ENCODE data around the gene ACCSL. TPM values are rescaled to one million over a fixed set of nuclear protein-coding genes. Genes with fewer than 3 reads are reported as not detected.

ACCSL gene
- total RNA-seq, 1 experiment from 2014 or later = not detected

DNA sequence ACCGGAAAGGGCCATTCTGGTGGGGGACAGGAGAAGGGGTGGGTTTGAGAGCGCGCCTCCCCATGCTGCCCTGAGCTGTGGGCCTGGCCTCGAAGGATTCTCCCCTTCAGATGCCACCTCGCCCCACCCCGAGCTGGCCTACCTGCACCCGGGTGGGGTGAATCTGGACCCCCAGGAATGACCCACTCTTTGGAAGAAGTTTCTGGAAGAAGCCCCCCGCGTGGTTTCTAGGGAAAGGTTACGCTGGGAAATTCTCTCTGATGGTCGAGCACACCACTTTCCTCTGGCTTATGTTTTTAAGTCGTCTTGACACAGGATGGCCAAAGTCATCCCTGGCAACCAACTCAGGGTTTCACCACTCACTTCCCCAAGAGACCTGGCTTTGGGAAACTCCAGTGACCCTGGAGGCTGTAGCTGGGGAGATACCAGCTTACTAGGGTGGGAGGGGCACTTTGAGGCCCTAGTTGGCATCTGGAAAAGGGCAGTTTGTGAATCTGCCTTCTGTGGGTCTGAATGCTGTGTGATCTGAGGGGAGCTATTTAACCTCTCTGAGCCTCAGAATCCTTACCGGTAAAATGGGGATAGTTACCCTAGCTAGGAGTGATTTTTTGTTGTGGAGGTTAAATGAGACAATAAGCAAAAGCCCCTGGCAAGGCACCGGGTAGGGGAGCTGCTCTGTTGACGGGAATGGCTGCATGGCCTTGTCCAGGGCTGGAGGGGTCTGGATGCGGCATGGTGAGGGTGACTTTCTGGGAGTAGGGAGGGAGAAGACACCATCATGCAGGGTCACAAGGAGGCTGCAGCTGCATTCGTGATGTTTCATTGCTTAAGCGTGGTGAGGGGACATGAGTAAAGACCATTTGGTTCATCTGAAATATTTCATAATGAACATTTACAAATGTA lies 45.3 kb upstream of the ACCSL start:
- Histone ChIP-seq H2AFZ (no peak overlapping the region), H3F3A (ENCODE audit: insufficient read depth, low read depth) (no peaks in the 10 kb centered on the region), H3K4me3 (no peak overlapping the region), H3K36me3 (ENCODE audit: low read depth) (no peaks in the 10 kb centered on the region), H3K9me2 (ENCODE audit: insufficient read depth) (no peaks in the 10 kb centered on the region), H3K79me2 (ENCODE audit: low read depth) (no peaks in the 10 kb centered on the region), H3K9me3 (ENCODE audit: insufficient read depth, low read depth) (no peaks in the 10 kb centered on the region), H3K4me1 (replicated peaks; ENCODE audit: insufficient read depth) (no peaks in the 10 kb centered on the region), H3K27ac (no peak overlapping the region), H4K20me1 (ENCODE audit: insufficient read depth) (no peaks in the 10 kb centered on the region), H3K27me3 (ENCODE audit: insufficient read depth, low read depth) (peaks cover 67% of the 10 kb centered on the region), H3K4me2 (no peak overlapping the region)
- DNase-seq = no peak
- BruUV-seq (replicated peaks) = no TSS peak
- ChIA-PET CTCF (no interaction called here), POLR2A (ENCODE audit: unreplicated experiment) (no interaction called here)
- TF ChIP-seq EZH2 (IDR thresholded peaks at IDR 0.05; ENCODE audit: low read depth) = no peak
- TF ChIP-seq CTCF (conservative IDR thresholded peaks at IDR 0.05) = no peak
- intact Hi-C loops (cut with micrococcal nuclease; ENCODE audit: unreplicated experiment) = no loop called here

GRCh38 chr11:44003736-44004451 lies 43.9 kb upstream of the ACCSL start:
- peaks cover 60% of the 10 kb centered on the region for H3K27me3 ChIP-seq (ENCODE audit: insufficient read depth, low read depth)
- TF ChIP-seq EZH2 (IDR thresholded peaks at IDR 0.05; ENCODE audit: low read depth) (no peak), CTCF (conservative IDR thresholded peaks at IDR 0.05) (no peak)
- no peaks in the 10 kb centered on the region for H3F3A ChIP-seq (ENCODE audit: insufficient read depth, low read depth)
- no peak overlapping the region for H3K4me3 ChIP-seq
- H3K79me2 ChIP-seq (ENCODE audit: low read depth) = no peaks in the 10 kb centered on the region
- H3K4me1 ChIP-seq (replicated peaks; ENCODE audit: insufficient read depth) = no peaks in the 10 kb centered on the region
- no peak for DNase-seq
- H3K36me3 ChIP-seq (ENCODE audit: low read depth) = no peaks in the 10 kb centered on the region
- H2AFZ ChIP-seq = no peak overlapping the region
- H3K9me2 ChIP-seq (ENCODE audit: insufficient read depth) = no peaks in the 10 kb centered on the region
- H3K27ac ChIP-seq = no peak overlapping the region
- no peaks in the 10 kb centered on the region for H4K20me1 ChIP-seq (ENCODE audit: insufficient read depth)
- no peak overlapping the region for H3K4me2 ChIP-seq
- H3K9me3 ChIP-seq (ENCODE audit: insufficient read depth, low read depth) = no peaks in the 10 kb centered on the region
- ChIA-PET CTCF (no interaction called here), POLR2A (ENCODE audit: unreplicated experiment) (no interaction called here)
- no TSS peak for BruUV-seq (replicated peaks)
- intact Hi-C loops (cut with micrococcal nuclease; ENCODE audit: unreplicated experiment) = no loop called here

DNA sequence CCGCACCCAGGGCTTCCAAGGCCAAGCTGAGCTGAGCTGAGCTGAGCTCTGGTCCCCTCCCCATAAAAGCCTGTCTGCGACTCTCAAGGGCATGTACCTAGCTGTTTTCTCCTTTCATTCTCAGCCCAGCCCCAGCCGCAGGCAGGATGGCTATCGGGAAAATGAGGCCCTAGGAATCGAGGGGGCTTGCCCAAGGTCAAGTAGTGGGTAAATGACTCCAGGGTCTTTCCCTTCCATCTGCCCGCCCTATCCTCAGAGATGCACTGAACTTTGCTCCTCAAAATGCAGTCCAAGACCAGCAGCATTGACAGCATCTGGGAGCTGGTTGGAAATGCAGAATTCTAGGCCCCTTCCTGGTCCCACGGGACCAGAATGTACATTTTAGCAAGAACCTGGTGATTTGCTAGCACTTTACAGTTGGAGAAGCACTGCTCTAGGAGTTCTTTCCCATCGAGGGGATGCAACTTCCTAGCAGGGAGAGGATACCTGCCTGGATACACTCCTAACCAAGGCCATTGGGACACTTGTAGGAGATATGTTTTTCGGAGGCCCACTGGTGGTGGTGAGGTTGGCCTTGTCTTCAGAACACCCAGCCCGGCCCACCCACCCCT lies 43.2 kb upstream of the ACCSL start:
- no peak overlapping the region for H3K27ac ChIP-seq
- H3K9me2 ChIP-seq (ENCODE audit: insufficient read depth) = no peaks in the 10 kb centered on the region
- no peaks in the 10 kb centered on the region for H3F3A ChIP-seq (ENCODE audit: insufficient read depth, low read depth)
- intact Hi-C loops (cut with micrococcal nuclease; ENCODE audit: unreplicated experiment) = no loop called here
- TF ChIP-seq CTCF (conservative IDR thresholded peaks at IDR 0.05) = no peak
- no peak overlapping the region for H3K4me2 ChIP-seq
- BruUV-seq (replicated peaks) = no TSS peak
- CTCF ChIA-PET = no interaction called here
- no peaks in the 10 kb centered on the region for H3K9me3 ChIP-seq (ENCODE audit: insufficient read depth, low read depth)
- no peak for DNase-seq
- H3K27me3 ChIP-seq (ENCODE audit: insufficient read depth, low read depth) = peaks cover 54% of the 10 kb centered on the region
- H2AFZ ChIP-seq = no peak overlapping the region
- H3K79me2 ChIP-seq (ENCODE audit: low read depth) = no peaks in the 10 kb centered on the region
- H3K4me1 ChIP-seq (replicated peaks; ENCODE audit: insufficient read depth) = no peaks in the 10 kb centered on the region
- POLR2A ChIA-PET (ENCODE audit: unreplicated experiment) = no interaction called here
- no peaks in the 10 kb centered on the region for H3K36me3 ChIP-seq (ENCODE audit: low read depth)
- H3K4me3 ChIP-seq = no peak overlapping the region
- no peaks in the 10 kb centered on the region for H4K20me1 ChIP-seq (ENCODE audit: insufficient read depth)

All from PC-9 (cell line).